Calu3 (cell line): Measurements from ENCODE around the gene MGAT4D. TPM values are rescaled to one million over a fixed set of nuclear protein-coding genes. Genes with fewer than 3 reads are reported as not detected.

Source experiments
- BruUV-seq: library from RNA; stranded (reverse); fragments of 400-500 nt; replicated peaks from 2 replicates; lab custom pipeline; 2021; lab: Mats Ljungman, UMichigan
- CTCF ChIA-PET: fragments of 300-600 bp; sonication (Branson Sonifier 250); formaldehyde crosslinking; loops from one replicate; lab custom pipeline; 2022; ENCODE audit warnings: antibody characterized with exemption; lab: Charles Lee
- DNase-seq: peaks from one replicate; pipeline ENCODE4 v3.0.0; 2022
- H3K27ac Mint-ChIP-seq: one replicate; pipeline ENCODE4 v1.8.0; 2022; ENCODE audit warnings: mixed read lengths; ENCODE audit not compliant: unreplicated experiment
- H3K27me3 Mint-ChIP-seq: one replicate; pipeline ENCODE4 v1.8.0; 2022; ENCODE audit warnings: mixed read lengths; ENCODE audit not compliant: unreplicated experiment
- H3K36me3 Mint-ChIP-seq: one replicate; pipeline ENCODE4 v1.8.0; 2022; ENCODE audit warnings: mild to moderate bottlenecking, moderate library complexity, mixed read lengths; ENCODE audit not compliant: insufficient read depth, unreplicated experiment
- H3K4me1 Mint-ChIP-seq: one replicate; pipeline ENCODE4 v1.8.0; 2022; ENCODE audit warnings: mild to moderate bottlenecking, low read depth, mixed read lengths; ENCODE audit not compliant: unreplicated experiment
- H3K4me3 Mint-ChIP-seq: one replicate; pipeline ENCODE4 v1.8.0; 2022; ENCODE audit warnings: mild to moderate bottlenecking, low read depth, moderate library complexity, mixed read lengths; ENCODE audit not compliant: unreplicated experiment
- H3K9me3 Mint-ChIP-seq: one replicate; pipeline ENCODE4 v1.8.0; 2022; ENCODE audit warnings: low read depth, mixed read lengths; ENCODE audit not compliant: unreplicated experiment
- CTCF ChIP-seq: fragments of 200-600 bp; IDR thresholded peaks from one replicate; pipeline ENCODE4 v1.8.0; 2022; ENCODE audit warnings: antibody characterized with exemption; ENCODE audit not compliant: unreplicated experiment
- intact Hi-C: fragments of 100-400 bp; cut with micrococcal nuclease; formaldehyde crosslinking; loops from one replicate; pipeline ENCODE4 v1.10.0; 2022; ENCODE audit not compliant: unreplicated experiment
- total RNA-seq: library from RNA; stranded (reverse); gene quantifications from 2 replicates; pipeline ENCODE4 v1.2.3, GENCODE V29; 2022

The MGAT4D gene
- total RNA-seq, 1 experiment from 2014 or later: not detected

- Mint-ChIP-seq H3K27ac (no peak overlapping the region), H3K36me3 (no peaks in the 10 kb centered on the region), H3K4me1 (no peaks in the 10 kb centered on the region), H3K9me3 (no peaks in the 10 kb centered on the region), H3K4me3 (peak overlapping the region; percentile 67), H3K27me3 (peaks cover 74% of the 10 kb centered on the region)
- no peak for DNase-seq
- intact Hi-C loops: no loop called here
- CTCF ChIA-PET: no interaction called here
- BruUV-seq: no TSS peak
- TF ChIP-seq CTCF: no peak
Observed at GRCh38 chr4:140497405-140497746, 717 bp downstream of the MGAT4D start.

- intact Hi-C loops: no loop called here
- no peak for DNase-seq
- Mint-ChIP-seq H3K36me3 (no peaks in the 10 kb centered on the region), H3K27me3 (peaks cover 24% of the 10 kb centered on the region), H3K9me3 (peaks cover 3% of the 10 kb centered on the region), H3K27ac (no peak overlapping the region), H3K4me1 (no peaks in the 10 kb centered on the region), H3K4me3 (no peak overlapping the region)
- CTCF ChIA-PET: no interaction called here
- TF ChIP-seq CTCF: no peak
- no TSS peak for BruUV-seq
Observed at GRCh38 chr4:140485939-140486338, 12.2 kb downstream of the MGAT4D start.

GRCh38 chr4:140483445-140483844 is 14.6 kb downstream of the MGAT4D start:
- no peak overlapping the region for H3K27ac Mint-ChIP-seq
- H3K4me1 Mint-ChIP-seq: no peaks in the 10 kb centered on the region
- H3K4me3 Mint-ChIP-seq: no peak overlapping the region
- CTCF ChIA-PET: no interaction called here
- intact Hi-C loops: no loop called here
- peaks cover 13% of the 10 kb centered on the region for H3K27me3 Mint-ChIP-seq
- H3K9me3 Mint-ChIP-seq: peaks cover 3% of the 10 kb centered on the region
- no TSS peak for BruUV-seq
- no peak for TF ChIP-seq CTCF
- DNase-seq: no peak
- H3K36me3 Mint-ChIP-seq: no peaks in the 10 kb centered on the region

- no peaks in the 10 kb centered on the region for H3K9me3 Mint-ChIP-seq
- H3K4me3 Mint-ChIP-seq: no peak overlapping the region
- H3K4me1 Mint-ChIP-seq: no peaks in the 10 kb centered on the region
- no peak overlapping the region for H3K27ac Mint-ChIP-seq
- H3K27me3 Mint-ChIP-seq: peaks cover 22% of the 10 kb centered on the region
- DNase-seq: no peak
- CTCF ChIA-PET: no interaction called here
- no peak for TF ChIP-seq CTCF
- BruUV-seq: no TSS peak
- H3K36me3 Mint-ChIP-seq: no peaks in the 10 kb centered on the region
- intact Hi-C loops: no loop called here
Observed at GRCh38 chr4:140472156-140472555, 25.9 kb downstream of the MGAT4D start.
